ENCODE data around the gene DROSHA.

Gene DROSHA

GRCh38 chr5:31530541-31531265, 1.2 kb downstream of the DROSHA start:
- H3K4me3 ChIP-seq (ENCODE audit: low read depth, low read length) = peak overlapping the region; percentile 70
- TF ChIP-seq CTCF (IDR thresholded peaks at IDR 0.05; ENCODE audit: borderline replicate concordance, insufficient read depth, low read depth, low read length) = no peak

- TF ChIP-seq CTCF (IDR thresholded peaks at IDR 0.05; ENCODE audit: borderline replicate concordance, insufficient read depth, low read depth, low read length) = no peak
- H3K4me3 ChIP-seq (ENCODE audit: low read depth, low read length) = no peak overlapping the region
Measured at GRCh38 chr5:31523041-31523440, 8.9 kb downstream of the DROSHA start.

GRCh38 chr5:31516802-31517201, 15.1 kb downstream of the DROSHA start:
- no peak overlapping the region for H3K4me3 ChIP-seq (ENCODE audit: low read depth, low read length)

DNA sequence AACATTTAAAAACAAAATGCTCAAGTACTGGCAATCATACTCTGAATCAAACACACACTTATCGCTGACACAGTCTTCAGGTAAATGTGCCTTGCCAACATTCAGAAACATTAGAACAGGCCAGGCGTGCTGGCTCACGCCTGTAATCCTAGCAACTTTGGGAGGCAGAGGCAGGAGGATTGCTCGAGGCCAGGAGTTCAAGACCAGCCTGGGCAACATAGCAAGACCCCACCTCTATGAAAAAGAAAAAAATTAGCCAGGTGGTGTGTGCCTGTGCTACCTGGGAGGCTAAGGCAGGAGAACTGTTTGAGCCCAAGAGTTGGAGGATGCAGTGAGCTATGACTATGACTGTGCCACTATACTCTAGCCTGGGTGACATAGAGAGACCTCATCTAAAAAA, 20.6 kb downstream of the DROSHA start:
- H3K4me3 ChIP-seq (ENCODE audit: low read depth, low read length) = no peak overlapping the region
- no peak for TF ChIP-seq CTCF (IDR thresholded peaks at IDR 0.05; ENCODE audit: borderline replicate concordance, insufficient read depth, low read depth, low read length)

More at GRCh38 chr5:31516802-31517201, 15.1 kb downstream of the DROSHA start:
- TF ChIP-seq CTCF (IDR thresholded peaks at IDR 0.05; ENCODE audit: borderline replicate concordance, insufficient read depth, low read depth, low read length) = no peak

GRCh38 chr5:31504529-31504928, 27.4 kb downstream of the DROSHA start:
- no peak overlapping the region for H3K4me3 ChIP-seq (ENCODE audit: low read depth, low read length)
- no peak for TF ChIP-seq CTCF (IDR thresholded peaks at IDR 0.05; ENCODE audit: borderline replicate concordance, insufficient read depth, low read depth, low read length)

DNA sequence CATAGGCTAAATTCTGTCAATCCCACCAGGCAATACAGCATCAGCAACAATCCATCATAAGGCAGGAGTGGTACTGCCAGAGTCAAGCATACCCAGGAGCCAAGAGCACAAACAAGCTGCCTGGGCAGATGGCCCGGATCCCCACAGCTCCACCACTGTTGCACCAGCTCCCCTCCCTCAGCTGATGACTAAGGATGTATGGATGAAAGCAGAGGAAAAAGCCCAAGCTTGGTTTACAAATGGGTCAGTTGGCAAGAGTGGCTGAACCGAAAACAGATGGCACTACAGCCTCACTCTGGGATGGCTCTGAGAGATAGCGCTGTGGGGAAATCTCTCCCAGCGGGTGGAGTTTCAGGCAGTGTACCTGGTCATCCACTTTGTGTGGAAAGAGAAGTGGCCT, 29.4 kb downstream of the DROSHA start:
- TF ChIP-seq CTCF (IDR thresholded peaks at IDR 0.05; ENCODE audit: borderline replicate concordance, insufficient read depth, low read depth, low read length) = no peak
- no peak overlapping the region for H3K4me3 ChIP-seq (ENCODE audit: low read depth, low read length)

DNA sequence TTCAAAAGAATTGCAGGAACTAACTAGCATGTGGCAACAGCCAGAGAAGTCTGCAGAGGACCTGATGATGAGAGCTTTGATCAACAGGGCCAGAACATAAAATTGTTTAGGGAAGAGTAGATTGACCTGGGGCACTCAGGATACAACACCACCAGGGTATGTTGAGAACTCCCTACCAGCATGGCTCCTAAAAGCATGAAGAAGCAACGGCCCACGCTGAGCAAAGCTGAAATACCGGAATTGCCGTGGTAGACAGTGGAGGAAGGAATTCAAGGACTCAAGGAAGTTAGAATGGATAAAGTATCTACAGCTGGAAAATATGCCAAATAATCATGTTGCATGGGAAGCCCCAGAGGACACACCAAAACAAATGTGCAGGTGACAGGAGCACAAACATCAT, 31.6 kb downstream of the DROSHA start:
- no peak for TF ChIP-seq CTCF (IDR thresholded peaks at IDR 0.05; ENCODE audit: borderline replicate concordance, insufficient read depth, low read depth, low read length)

More for the DNA sequence above, 31.6 kb downstream of the DROSHA start:
- H3K4me3 ChIP-seq (ENCODE audit: low read depth, low read length) = no peak overlapping the region

Data from GM12875 (cell line).